Kidney (tissue), 14 donors: ENCODE data around the gene CREG1. TPM values are rescaled to one million over a fixed set of nuclear protein-coding genes. Genes with fewer than 3 reads are reported as not detected.

Source experiments
- DNase-seq, 5 donors: peaks; one replicate each; pipeline ENCODE4 v3.0.0-alpha.2; 2013 to 2020
- FAIRE-seq: peaks from 2 replicates; lab custom pipeline; 2012; peaks lifted over from hg19 to GRCh38; lab: Jason Lieb, UNC
- H3K27ac ChIP-seq, 2 donors: one replicate each; pipeline ENCODE4 v1.7.0; 2013; ENCODE audit warnings: low read depth in 2 of 2, low read length in 2 of 2, inconsistent platforms in 1 of 2
- H3K27me3 ChIP-seq: one replicate; pipeline ENCODE4 v1.7.1; 2013; ENCODE audit warnings: low read length, inconsistent platforms; ENCODE audit not compliant: control insufficient read depth, insufficient read depth
- H3K36me3 ChIP-seq, 3 donors: one replicate each; pipeline versions ENCODE4 v1.7.0 to v1.7.1; 2013; ENCODE audit warnings: low read length in 3 of 3, control low read depth in 1 of 3, inconsistent platforms in 1 of 3; ENCODE audit not compliant: insufficient read depth in 3 of 3, control insufficient read depth in 2 of 3
- H3K4me1 ChIP-seq, 3 donors: one replicate each; pipeline versions ENCODE4 v1.7.0 to v1.7.1; 2013; ENCODE audit warnings: low read length in 3 of 3, inconsistent platforms in 1 of 3, low read depth in 1 of 3; ENCODE audit not compliant: control insufficient read depth in 2 of 3, insufficient read depth in 2 of 3
- H3K4me3 ChIP-seq, 3 donors: one replicate each; pipeline versions ENCODE4 v1.7.0 to v1.8.1; 2013; ENCODE audit warnings: low read length in 3 of 3, control low read depth in 1 of 3, inconsistent platforms in 1 of 3
- H3K9ac ChIP-seq, 3 donors: one replicate each; pipeline versions ENCODE4 v1.7.0 to v1.7.1; 2013; ENCODE audit warnings: low read length in 3 of 3, control low read depth in 1 of 3, inconsistent platforms in 1 of 3
- H3K9me3 ChIP-seq, 3 donors: one replicate each; pipeline versions ENCODE4 v1.7.0 to v1.7.1; 2013; ENCODE audit warnings: low read length in 3 of 3, control low read depth in 1 of 3, inconsistent platforms in 1 of 3; ENCODE audit not compliant: control insufficient read depth in 2 of 3, insufficient read depth in 1 of 3
- CTCF ChIP-seq: IDR thresholded peaks from 3 replicates; pipeline ENCODE4 v1.5.1; 2012; ENCODE audit warnings: mild to moderate bottlenecking, moderate library complexity, borderline replicate concordance; ENCODE audit not compliant: insufficient read depth; ENCODE audit errors: extremely low read depth
- intact Hi-C: fragments of 100-400 bp; cut with DNase I; formaldehyde crosslinking; loops from one replicate; pipeline ENCODE4 v1.11.1; 2022
- polyA plus RNA-seq: library from polyadenylated mRNA; stranded (reverse); fragments of 350-450 nt; fragmentation: Illumina TruSeq; extraction: RNeasy Lipid Tissue Mini Kit (QIAGEN cat#74804); gene quantifications from one replicate; pipeline ENCODE4 v1.2.3, GENCODE V29; 2014; ENCODE audit warnings: low read depth, low replicate concordance; ENCODE audit not compliant: insufficient read depth
- total RNA-seq: library from RNA; stranded (reverse); fragmentation: NEBNext Ultra II Directional; extraction: Animal tissue kit (Norgen Biotek cat#: 25700); gene quantifications from one replicate; pipeline ENCODE4 v1.2.1, GENCODE V29; 2021
- donor health status: control.
- donor health status: control.
- donor health status: control.
- donor health status: control.
- donor health status: control.
- donor health status: DM: yes; HTN: yes; CAD: no.
- donor health status: Normal renal cell carcinoma (clear cell type).

Gene CREG1
- total and polyA plus RNA-seq, 2 donors from 2014 or later = 91.2 to 115 TPM

DNA sequence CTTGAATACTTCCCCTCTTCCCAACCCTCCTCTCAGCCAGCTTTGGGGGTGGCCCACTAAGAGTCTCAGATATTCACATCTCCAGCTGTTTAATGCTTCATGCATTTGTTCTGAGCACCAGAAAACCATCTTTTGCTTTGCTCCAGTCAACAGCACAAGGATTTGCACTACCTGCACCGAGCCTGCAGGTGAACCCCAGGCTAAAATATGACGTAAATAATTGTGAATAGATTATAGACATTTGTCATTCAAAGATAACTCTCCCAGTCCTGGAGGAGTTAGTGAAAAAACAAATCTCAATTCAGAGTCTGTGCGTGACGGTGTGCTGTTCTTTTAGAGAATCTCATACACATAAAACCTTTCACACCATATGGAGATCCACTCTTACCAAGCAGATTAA, 42.7 kb downstream of the CREG1 start:
- H3K9ac ChIP-seq = no peak overlapping the region
- H3K9me3 ChIP-seq = no peaks in the 10 kb centered on the region
- H3K36me3 ChIP-seq = no peaks in the 10 kb centered on the region
- FAIRE-seq = no peak
- no peak overlapping the region for H3K4me3 ChIP-seq
- H3K27me3 ChIP-seq = no peaks in the 10 kb centered on the region
- H3K27ac ChIP-seq = no peak overlapping the region
- DNase-seq = no peak
- no peak for TF ChIP-seq CTCF
- H3K4me1 ChIP-seq = no peaks in the 10 kb centered on the region
- intact Hi-C loops = no loop called here

GRCh38 chr1:167510244-167510643, 43.3 kb downstream of the CREG1 start:
- no peak for TF ChIP-seq CTCF
- DNase-seq (no peak), FAIRE-seq (no peak)
- Histone ChIP-seq H3K36me3 (no peaks in the 10 kb centered on the region), H3K9me3 (no peaks in the 10 kb centered on the region), H3K27ac (no peak overlapping the region), H3K27me3 (no peaks in the 10 kb centered on the region), H3K4me1 (no peaks in the 10 kb centered on the region), H3K4me3 (no peak overlapping the region), H3K9ac (no peak overlapping the region)
- intact Hi-C loops = no loop called here

DNA sequence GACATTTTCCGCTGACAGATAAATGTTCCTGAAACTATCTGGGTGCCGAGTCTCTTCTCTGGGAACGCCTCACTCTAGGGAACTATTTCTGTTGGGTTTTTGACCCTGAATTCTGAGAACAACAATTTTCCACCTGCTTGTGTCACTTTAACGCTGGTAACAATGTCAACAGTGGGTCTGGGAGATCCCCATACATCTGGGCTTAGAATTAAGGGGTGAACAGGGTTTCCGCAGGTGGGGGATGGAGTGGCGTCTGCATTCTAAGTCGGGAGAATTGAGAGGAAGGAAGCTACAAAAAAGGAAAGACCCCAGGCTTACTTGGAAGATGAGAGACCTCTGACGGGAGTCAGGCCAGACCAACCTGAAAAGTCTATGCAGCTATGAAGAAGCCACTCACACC, 44.0 kb downstream of the CREG1 start:
- Histone ChIP-seq H3K9me3 (no peaks in the 10 kb centered on the region), H3K27me3 (no peaks in the 10 kb centered on the region), H3K4me1 (no peaks in the 10 kb centered on the region), H3K9ac (no peak overlapping the region), H3K36me3 (no peaks in the 10 kb centered on the region), H3K4me3 (no peak overlapping the region), H3K27ac (no peak overlapping the region)
- no peak for TF ChIP-seq CTCF
- FAIRE-seq = no peak
- intact Hi-C loops = no loop called here
- DNase-seq = no peak

- no peaks in the 10 kb centered on the region for H3K4me1 ChIP-seq
Observed at GRCh38 chr1:167507719-167508118, 45.8 kb downstream of the CREG1 start.

More at GRCh38 chr1:167507719-167508118, 45.8 kb downstream of the CREG1 start:
- H3K36me3 ChIP-seq = no peaks in the 10 kb centered on the region
- intact Hi-C loops = no loop called here
- no peak for DNase-seq
- H3K4me3 ChIP-seq = no peak overlapping the region
- no peaks in the 10 kb centered on the region for H3K9me3 ChIP-seq
- no peak for TF ChIP-seq CTCF
- H3K9ac ChIP-seq = no peak overlapping the region
- no peak overlapping the region for H3K27ac ChIP-seq
- FAIRE-seq = no peak
- no peaks in the 10 kb centered on the region for H3K27me3 ChIP-seq
